ENCODE measurements around the gene FBXO4.

Gene FBXO4

DNA sequence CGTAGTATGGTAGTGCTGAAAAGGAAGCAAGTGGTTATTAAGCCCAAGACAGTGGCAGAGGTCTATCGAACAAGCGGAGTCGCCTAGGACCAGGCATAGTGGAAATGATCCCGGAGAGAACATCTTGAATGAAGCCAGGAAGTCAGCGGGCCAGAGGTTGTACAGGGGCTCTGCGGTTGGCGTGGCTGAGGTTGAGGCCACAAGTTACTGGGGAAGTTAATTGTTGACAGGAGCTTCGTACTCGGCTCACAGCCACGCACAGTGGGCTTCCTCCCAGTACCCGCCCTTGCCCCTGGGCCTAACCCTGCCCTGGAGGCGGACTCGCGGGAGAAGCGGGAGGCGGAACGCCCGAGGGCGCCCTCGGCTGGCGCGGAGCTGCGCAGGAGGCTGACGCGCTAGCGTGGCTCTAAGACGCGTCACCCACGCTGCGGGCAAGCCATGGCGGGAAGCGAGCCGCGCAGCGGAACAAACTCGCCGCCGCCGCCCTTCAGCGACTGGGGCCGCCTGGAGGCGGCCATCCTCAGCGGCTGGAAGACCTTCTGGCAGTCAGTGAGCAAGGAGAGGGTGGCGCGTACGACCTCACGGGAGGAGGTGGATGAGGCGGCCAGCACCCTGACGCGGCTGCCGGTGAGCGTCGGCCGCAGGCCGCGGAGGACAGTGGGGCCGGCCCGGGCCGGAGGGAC is at the start of gene FBXO4:
FBXO4 (plus strand) TSS at position 410 of the 683 bp plus-strand sequence; CDS start at position 439, 29 bp downstream.
- peak; percentile 89 for DNase-seq

GRCh38 chr5:41876678-41877077 is 48.4 kb upstream of the FBXO4 start:
- no peak for DNase-seq

GRCh38 chr5:41877408-41877807 is 47.7 kb upstream of the FBXO4 start:
- DNase-seq: no peak

- DNase-seq: no peak
Measured at GRCh38 chr5:41878173-41878572, 46.9 kb upstream of the FBXO4 start.

GRCh38 chr5:41878643-41879478 is 46.2 kb upstream of the FBXO4 start:
- DNase-seq: no peak

DNA sequence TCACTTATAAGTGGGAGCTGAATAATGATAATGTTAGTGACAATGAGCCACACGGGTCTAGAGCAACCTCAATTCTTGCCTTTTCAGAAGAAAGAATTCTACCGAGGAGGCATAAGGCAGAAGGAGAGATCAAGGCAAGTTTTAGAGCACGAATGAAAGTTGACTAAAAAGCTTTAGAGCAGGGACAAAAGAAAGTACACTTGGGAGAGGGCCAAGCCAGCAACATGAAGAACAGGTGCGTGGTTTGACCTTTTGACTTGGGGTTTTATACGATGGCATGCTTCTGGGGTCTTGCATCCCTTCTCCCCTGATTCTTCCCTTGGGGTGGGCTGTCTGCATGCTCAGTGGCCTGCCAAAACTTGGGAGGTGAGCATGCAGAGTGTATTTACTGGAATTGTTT is 42.3 kb upstream of the FBXO4 start:
- no peak for DNase-seq

DNA sequence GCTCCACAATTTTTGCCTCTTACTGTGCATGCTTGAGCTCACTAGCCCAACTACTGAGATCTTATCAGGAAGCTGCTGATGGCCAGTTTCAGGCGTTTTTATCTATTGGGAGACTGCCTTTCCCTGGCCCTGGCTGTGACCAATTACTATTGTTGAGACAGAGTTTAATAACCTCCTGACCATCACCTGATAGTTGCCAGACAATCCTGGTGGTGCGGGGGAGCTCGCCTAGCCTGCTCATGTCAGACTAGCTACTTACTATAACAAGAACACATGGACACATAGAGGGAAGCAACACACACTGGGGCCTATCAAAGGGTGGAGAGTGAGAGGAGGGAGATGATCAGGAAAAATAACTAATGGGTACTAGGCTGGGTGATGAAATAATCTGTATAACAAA is 41.8 kb upstream of the FBXO4 start:
- no peak for DNase-seq

DNA sequence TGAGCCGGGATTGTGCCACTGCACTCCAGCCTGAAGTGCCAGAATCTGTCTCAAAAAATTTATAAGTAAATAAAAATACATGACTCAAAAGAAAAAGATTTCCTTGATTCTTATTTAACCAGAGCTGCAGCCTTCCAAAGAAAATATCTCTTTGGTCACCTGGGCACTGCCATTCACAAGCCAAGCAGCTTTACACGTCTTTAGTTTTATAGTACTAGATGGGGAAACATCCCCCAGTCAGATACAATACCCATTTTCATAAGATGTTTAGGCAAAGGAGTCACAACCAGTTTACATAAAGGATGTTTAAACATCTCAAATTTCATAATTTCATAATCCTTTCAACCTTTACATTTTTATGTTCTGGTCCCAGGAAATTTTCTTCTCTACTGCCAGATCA is 41.1 kb upstream of the FBXO4 start:
- no peak for DNase-seq

GRCh38 chr5:41885286-41885685 is 39.8 kb upstream of the FBXO4 start:
- no peak for DNase-seq

DNA sequence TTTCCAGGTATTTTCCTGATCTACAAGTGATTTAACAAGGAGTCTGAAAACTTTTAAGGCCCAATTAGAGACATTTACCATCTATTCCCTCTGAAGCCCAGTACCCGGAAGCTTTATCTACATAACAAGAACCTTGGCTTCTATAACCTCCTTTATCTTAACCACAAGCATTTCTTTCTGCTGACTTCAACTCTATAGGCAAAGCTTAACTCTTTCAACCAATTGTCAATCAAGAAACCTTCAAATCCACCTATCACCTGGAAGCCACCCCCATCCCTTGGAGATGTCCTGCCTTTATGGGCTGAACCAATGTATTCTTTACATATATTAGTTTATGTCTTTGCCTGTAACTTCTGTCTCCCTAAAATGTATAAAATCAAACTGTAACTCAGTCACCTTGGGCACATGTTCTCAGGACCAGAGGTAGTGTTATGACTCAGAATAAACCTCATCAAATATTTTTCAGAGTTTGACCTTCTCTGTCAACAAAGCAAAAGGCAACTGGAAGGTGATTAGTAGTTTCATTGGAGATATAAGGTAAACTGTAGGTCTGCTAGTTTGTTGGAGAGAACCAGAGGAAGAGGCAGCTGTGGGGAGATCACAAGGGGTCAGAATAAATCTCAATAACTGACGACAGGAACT is 33.9 kb upstream of the FBXO4 start:
- no peak for DNase-seq

GRCh38 chr5:41892031-41892430 is 33.0 kb upstream of the FBXO4 start:
- DNase-seq: no peak

- DNase-seq: no peak
Measured at GRCh38 chr5:41893074-41893851, 31.8 kb upstream of the FBXO4 start.

DNA sequence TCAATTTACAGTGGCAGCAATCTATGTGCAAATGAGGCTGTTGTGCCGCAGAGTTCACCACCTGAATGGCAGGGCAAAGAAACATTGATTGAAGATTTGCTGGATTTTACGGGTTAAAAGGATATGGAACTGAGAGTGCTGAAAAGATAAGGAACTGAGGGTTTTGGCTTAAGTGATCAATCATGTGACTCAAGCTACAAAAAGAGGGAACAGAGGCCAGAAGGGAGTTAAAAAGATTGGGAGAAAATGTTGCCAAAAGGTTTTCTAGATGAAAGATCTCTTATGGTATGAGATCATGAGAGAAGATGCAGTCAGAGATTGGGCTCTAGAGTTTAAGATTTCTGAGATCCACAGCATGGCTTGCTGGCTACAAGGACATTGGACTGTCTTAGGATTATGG is 28.9 kb upstream of the FBXO4 start:
- DNase-seq: no peak

GRCh38 chr5:41903382-41903891 is 21.6 kb upstream of the FBXO4 start:
- DNase-seq: no peak

GRCh38 chr5:41903892-41904799 is 20.9 kb upstream of the FBXO4 start, which contains the start of gene RIMOC1:
TSS of gene RIMOC1 (plus strand) at chr5:41904344. CDS start at chr5:41904368, 24 bp downstream.
- peak; percentile 98 for DNase-seq

- no peak for DNase-seq
Measured at GRCh38 chr5:41906151-41906550, 18.9 kb upstream of the FBXO4 start.

- DNase-seq: no peak
Measured at GRCh38 chr5:41908374-41909079, 16.6 kb upstream of the FBXO4 start.

GRCh38 chr5:41918105-41918504 is 7.0 kb upstream of the FBXO4 start:
- no peak for DNase-seq

GRCh38 chr5:41921166-41921565 is 3.9 kb upstream of the FBXO4 start:
- no peak for DNase-seq

DNA sequence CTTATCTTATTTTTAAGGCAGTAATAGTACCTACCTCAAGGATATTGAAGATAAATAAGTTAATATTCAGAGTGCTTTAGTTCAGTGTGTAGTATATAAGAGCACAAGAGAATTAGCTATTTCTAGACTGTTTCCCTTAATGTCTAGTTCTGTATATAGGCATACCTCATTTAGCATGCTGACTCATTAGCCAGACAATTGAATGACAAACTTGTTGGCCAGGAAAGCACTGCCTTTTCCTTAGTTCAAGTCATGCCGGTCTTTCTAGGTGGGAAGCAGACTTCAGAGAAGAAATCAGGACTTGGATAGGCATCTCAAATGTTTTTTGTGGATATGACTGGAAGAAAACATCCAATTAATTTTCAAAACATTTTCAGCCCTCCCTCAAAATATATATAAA is 3.2 kb upstream of the FBXO4 start:
- no peak for DNase-seq

DNA sequence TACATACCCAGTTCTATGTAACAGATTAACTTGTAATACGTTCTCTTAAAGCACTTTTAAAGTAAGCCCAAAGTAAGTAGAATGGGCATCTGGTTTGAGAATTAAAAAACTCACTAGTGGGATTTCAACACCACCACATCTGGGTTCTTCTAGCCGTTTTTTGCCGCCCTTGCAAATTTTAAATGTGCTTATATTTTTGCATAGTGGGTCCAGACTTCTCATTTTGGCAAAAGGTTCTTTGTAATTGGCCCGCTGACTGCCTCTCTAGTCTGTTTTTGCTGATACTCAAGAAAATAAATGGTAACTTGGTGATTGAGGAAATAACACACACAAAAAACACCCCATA is 582 bp upstream of the FBXO4 start:
- no peak for DNase-seq

Data from activated naive CD4-positive, alpha-beta T cell treated with anti-CD3 and anti-CD28 coated beads, Interleukin-2, amount 50 U/mL, for 16 hours (primary cell).